ENCODE measurements around the gene LRRC4B.

DNA sequence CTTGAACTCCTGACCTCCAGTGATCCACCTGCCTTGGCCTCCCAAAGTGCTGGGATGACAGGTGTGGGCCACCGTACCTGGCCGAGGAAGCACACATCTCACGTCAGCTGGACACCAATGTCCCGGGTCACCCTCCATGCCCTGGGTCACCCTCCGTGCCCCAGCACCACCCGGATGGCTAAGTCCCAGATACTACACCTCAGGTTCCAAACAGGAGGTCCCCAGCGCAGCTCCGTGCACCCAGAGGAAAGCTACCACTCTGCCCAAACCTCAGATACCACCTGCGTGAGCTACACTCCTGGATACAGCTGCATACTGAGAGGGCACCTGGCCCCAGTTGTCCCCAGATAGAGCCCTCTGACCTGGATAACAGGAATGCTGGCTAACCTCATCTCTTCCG, 14.0 kb downstream of the LRRC4B start:
- TF ChIP-seq CTCF (IDR thresholded peaks at IDR 0.05 in 4 of 5, conservative IDR thresholded peaks at IDR 0.05 in 1 of 5) (no peak), POLR2A (IDR thresholded peaks at IDR 0.05) (no peak)

Measured in gastrocnemius medialis (tissue), 4 donors.